Measurements from ENCODE around the gene DNAJA2. TPM values are rescaled to one million over a fixed set of nuclear protein-coding genes. Genes with fewer than 3 reads are reported as not detected.

DNAJA2 gene
- total RNA-seq, 1 experiment from 2014 or later: 101 TPM

DNA sequence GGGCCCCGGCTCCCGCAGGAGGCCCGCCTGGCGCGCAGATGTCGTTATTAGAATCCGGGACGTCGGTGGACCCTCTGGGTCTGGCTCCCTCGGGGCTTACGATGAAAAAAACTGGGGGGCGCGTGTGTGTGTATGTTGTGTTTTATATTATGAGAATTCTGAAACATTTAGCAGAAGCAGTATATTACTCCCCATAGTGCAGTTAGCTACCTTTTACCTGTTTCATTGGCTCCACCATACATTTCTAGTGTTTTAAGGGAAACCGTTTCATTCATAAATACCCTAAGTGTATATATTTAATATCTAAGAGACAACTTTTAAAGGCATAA lies 486 bp upstream of the DNAJA2 start (continued):
- TF ChIP-seq, protein P1, sequence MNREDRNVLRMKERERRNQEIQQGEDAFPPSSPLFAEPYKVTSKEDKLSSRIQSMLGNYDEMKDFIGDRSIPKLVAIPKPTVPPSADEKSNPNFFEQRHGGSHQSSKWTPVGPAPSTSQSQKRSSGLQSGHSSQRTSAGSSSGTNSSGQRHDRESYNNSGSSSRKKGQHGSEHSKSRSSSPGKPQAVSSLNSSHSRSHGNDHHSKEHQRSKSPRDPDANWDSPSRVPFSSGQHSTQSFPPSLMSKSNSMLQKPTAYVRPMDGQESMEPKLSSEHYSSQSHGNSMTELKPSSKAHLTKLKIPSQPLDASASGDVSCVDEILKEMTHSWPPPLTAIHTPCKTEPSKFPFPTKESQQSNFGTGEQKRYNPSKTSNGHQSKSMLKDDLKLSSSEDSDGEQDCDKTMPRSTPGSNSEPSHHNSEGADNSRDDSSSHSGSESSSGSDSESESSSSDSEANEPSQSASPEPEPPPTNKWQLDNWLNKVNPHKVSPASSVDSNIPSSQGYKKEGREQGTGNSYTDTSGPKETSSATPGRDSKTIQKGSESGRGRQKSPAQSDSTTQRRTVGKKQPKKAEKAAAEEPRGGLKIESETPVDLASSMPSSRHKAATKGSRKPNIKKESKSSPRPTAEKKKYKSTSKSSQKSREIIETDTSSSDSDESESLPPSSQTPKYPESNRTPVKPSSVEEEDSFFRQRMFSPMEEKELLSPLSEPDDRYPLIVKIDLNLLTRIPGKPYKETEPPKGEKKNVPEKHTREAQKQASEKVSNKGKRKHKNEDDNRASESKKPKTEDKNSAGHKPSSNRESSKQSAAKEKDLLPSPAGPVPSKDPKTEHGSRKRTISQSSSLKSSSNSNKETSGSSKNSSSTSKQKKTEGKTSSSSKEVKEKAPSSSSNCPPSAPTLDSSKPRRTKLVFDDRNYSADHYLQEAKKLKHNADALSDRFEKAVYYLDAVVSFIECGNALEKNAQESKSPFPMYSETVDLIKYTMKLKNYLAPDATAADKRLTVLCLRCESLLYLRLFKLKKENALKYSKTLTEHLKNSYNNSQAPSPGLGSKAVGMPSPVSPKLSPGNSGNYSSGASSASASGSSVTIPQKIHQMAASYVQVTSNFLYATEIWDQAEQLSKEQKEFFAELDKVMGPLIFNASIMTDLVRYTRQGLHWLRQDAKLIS (CRISPR knock-in tag; IDR thresholded peaks at IDR 0.05; ENCODE audit: borderline replicate concordance): no peak

DNA sequence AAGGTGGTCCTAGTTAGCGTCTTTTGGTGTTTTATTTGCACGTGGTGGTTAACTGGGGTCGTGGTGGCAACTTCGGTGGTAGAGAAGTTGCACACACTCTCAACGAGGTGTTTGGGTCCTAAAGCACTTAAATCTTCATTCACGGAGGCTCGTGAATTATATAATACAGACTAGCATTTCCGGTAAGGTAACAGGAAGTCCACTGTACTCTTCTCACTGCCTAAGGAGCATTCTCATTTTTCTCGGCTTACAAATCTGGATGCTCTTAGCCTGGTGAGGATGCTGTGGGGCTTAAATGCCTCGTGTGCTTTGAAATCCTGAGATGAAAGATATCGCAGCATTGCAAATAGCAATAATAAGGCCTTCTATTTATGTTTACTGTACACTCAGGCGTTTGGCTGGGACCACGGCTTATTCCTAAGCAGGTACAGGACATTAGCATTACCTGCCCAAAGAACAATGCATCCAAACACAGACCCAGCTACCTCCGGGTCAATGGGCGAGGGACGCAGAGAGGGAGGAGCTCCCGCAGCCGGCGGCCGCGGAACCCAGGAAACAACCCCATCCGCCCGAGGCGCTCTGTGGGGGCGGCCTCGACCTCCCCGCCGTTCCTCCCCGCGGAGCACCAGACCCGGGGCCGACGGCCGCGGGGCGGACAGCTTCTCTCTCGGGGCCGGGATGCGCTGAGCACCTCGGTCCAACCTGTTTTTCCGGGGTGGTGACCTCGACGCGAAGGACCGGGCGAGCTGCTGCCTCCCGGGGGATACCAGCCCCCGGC lies 856 bp downstream of the DNAJA2 start:
- Mint-ChIP-seq H3K27me3 (ENCODE audit: low read depth) (no peaks in the 10 kb centered on the region), H3K4me1 (peaks cover 52% of the 10 kb centered on the region), H3K9me3 (no peaks in the 10 kb centered on the region), H3K4me3 (peak overlapping the region; percentile 90), H3K36me3 (peaks cover 39% of the 10 kb centered on the region), H3K27ac (peak overlapping the region; percentile 99)
- DNase-seq (ENCODE audit: low spot score): peak; percentile 56
- POLR2A ChIA-PET: interaction anchor here (0.8 to 1.4 kb wide), 2 partner anchors 89 to 171 kb away, joined by 5 read pairs; partner anchors contain the start of genes GPT2 and NETO2
- ATAC-seq: peak; percentile 57
- CTCF ChIA-PET: interaction anchor here (0.8 to 2.4 kb wide), 5 partner anchors 42 to 169 kb away, joined by 3 to 11 read pairs (median 6); no protein-coding TSS in a partner anchor
- 0 out of 2 replicates have a peak, but pooled peaks have one; percentile 18 for TF ChIP-seq FOXK1 (CRISPR knock-in tag; IDR thresholded peaks at IDR 0.05)
- TF ChIP-seq, protein P2, sequence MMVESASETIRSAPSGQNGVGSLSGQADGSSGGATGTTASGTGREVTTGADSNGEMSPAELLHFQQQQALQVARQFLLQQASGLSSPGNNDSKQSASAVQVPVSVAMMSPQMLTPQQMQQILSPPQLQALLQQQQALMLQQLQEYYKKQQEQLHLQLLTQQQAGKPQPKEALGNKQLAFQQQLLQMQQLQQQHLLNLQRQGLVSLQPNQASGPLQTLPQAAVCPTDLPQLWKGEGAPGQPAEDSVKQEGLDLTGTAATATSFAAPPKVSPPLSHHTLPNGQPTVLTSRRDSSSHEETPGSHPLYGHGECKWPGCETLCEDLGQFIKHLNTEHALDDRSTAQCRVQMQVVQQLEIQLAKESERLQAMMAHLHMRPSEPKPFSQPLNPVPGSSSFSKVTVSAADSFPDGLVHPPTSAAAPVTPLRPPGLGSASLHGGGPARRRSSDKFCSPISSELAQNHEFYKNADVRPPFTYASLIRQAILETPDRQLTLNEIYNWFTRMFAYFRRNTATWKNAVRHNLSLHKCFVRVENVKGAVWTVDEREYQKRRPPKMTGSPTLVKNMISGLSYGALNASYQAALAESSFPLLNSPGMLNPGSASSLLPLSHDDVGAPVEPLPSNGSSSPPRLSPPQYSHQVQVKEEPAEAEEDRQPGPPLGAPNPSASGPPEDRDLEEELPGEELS (CRISPR knock-in tag; IDR thresholded peaks at IDR 0.05): 0 out of 2 replicates have a peak, but pooled peaks have one; percentile 38
- no peak for TF ChIP-seq ZNF671 (CRISPR knock-in tag; IDR thresholded peaks at IDR 0.05)

DNA sequence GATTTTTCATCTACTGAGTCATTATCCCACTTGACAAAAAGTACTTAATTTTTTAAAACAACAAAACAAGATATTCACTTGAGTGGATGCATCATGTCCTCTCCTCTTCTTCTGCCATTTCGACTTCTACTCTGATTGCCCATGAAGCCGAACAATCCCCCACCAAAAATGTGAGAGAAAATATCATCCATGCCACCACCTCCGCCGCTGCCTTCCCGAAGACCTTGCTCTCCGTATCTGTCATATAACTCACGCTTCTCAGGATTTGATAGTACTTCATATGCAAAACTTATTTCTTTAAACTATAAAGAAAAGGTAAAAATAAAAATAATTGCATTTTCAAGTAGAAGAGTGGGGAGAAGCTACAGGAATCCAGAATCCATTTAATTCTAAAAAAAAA lies 2.2 kb downstream of the DNAJA2 start:
- POLR2A ChIA-PET: no interaction called here
- Mint-ChIP-seq H3K9me3 (no peaks in the 10 kb centered on the region), H3K4me1 (peaks cover 44% of the 10 kb centered on the region), H3K27ac (peak overlapping the region; percentile 71; the same call in 1 of the 2 replicates), H3K27me3 (ENCODE audit: low read depth) (no peaks in the 10 kb centered on the region), H3K4me3 (peak overlapping the region; percentile 51), H3K36me3 (peaks cover 53% of the 10 kb centered on the region)
- DNase-seq (ENCODE audit: low spot score) (no peak), ATAC-seq (no peak)
- CTCF ChIA-PET: interaction anchor here (0.6 to 2.4 kb wide), 2 partner anchors 117 to 449 kb away, joined by 3 to 11 read pairs; no protein-coding TSS in a partner anchor
- TF ChIP-seq, protein P3, sequence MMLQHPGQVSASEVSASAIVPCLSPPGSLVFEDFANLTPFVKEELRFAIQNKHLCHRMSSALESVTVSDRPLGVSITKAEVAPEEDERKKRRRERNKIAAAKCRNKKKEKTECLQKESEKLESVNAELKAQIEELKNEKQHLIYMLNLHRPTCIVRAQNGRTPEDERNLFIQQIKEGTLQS (CRISPR knock-in tag; conservative IDR thresholded peaks at IDR 0.05): no peak
- TF ChIP-seq, protein P4, sequence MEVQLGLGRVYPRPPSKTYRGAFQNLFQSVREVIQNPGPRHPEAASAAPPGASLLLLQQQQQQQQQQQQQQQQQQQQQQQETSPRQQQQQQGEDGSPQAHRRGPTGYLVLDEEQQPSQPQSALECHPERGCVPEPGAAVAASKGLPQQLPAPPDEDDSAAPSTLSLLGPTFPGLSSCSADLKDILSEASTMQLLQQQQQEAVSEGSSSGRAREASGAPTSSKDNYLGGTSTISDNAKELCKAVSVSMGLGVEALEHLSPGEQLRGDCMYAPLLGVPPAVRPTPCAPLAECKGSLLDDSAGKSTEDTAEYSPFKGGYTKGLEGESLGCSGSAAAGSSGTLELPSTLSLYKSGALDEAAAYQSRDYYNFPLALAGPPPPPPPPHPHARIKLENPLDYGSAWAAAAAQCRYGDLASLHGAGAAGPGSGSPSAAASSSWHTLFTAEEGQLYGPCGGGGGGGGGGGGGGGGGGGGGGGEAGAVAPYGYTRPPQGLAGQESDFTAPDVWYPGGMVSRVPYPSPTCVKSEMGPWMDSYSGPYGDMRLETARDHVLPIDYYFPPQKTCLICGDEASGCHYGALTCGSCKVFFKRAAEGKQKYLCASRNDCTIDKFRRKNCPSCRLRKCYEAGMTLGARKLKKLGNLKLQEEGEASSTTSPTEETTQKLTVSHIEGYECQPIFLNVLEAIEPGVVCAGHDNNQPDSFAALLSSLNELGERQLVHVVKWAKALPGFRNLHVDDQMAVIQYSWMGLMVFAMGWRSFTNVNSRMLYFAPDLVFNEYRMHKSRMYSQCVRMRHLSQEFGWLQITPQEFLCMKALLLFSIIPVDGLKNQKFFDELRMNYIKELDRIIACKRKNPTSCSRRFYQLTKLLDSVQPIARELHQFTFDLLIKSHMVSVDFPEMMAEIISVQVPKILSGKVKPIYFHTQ (CRISPR knock-in tag; IDR thresholded peaks at IDR 0.05): no peak
- no peak for TF ChIP-seq JUN (CRISPR knock-in tag; IDR thresholded peaks at IDR 0.05)
- TF ChIP-seq ZNF396 (CRISPR knock-in tag; IDR thresholded peaks at IDR 0.05; ENCODE audit: borderline replicate concordance): no peak
- TF ChIP-seq, protein P5, sequence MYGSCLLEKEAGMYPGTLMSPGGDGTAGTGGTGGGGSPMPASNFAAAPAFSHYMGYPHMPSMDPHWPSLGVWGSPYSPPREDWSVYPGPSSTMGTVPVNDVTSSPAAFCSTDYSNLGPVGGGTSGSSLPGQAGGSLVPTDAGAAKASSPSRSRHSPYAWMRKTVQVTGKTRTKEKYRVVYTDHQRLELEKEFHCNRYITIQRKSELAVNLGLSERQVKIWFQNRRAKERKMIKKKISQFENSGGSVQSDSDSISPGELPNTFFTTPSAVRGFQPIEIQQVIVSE (CRISPR knock-in tag; IDR thresholded peaks at IDR 0.05; ENCODE audit: borderline replicate concordance): no peak
- TF ChIP-seq MYBL2 (CRISPR knock-in tag; IDR thresholded peaks at IDR 0.05): no peak
- TF ChIP-seq SMAD3 (CRISPR knock-in tag; IDR thresholded peaks at IDR 0.05; ENCODE audit: borderline replicate concordance): no peak
- no peak for TF ChIP-seq GRHL2 (CRISPR knock-in tag; IDR thresholded peaks at IDR 0.05; ENCODE audit: insufficient replicate concordance, severe bottlenecking)
- no peak for TF ChIP-seq ZNF263 (CRISPR knock-in tag; IDR thresholded peaks at IDR 0.05; ENCODE audit: low read depth)
- no peak for TF ChIP-seq FOXJ3 (CRISPR knock-in tag; IDR thresholded peaks at IDR 0.05; ENCODE audit: borderline replicate concordance)
- TF ChIP-seq ZNF232 (CRISPR knock-in tag; IDR thresholded peaks at IDR 0.05): no peak
- TF ChIP-seq, protein P6, sequence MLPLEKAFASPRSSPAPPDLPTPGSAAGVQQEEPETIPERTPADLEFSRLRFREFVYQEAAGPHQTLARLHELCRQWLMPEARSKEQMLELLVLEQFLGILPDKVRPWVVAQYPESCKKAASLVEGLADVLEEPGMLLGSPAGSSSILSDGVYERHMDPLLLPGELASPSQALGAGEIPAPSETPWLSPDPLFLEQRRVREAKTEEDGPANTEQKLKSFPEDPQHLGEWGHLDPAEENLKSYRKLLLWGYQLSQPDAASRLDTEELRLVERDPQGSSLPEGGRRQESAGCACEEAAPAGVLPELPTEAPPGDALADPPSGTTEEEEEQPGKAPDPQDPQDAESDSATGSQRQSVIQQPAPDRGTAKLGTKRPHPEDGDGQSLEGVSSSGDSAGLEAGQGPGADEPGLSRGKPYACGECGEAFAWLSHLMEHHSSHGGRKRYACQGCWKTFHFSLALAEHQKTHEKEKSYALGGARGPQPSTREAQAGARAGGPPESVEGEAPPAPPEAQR (CRISPR knock-in tag; IDR thresholded peaks at IDR 0.05): no peak
- TF ChIP-seq, protein P7, sequence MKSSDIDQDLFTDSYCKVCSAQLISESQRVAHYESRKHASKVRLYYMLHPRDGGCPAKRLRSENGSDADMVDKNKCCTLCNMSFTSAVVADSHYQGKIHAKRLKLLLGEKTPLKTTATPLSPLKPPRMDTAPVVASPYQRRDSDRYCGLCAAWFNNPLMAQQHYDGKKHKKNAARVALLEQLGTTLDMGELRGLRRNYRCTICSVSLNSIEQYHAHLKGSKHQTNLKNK (CRISPR knock-in tag; IDR thresholded peaks at IDR 0.05): no peak
- TF ChIP-seq CREM (CRISPR knock-in tag; IDR thresholded peaks at IDR 0.05): no peak
- no peak for TF ChIP-seq FOXP1 (CRISPR knock-in tag; IDR thresholded peaks at IDR 0.05; ENCODE audit: borderline replicate concordance)
- TF ChIP-seq CBFB (CRISPR knock-in tag; IDR thresholded peaks at IDR 0.05; ENCODE audit: low read depth): no peak

Data from WTC11 (cell line).